Progenitor cell of endocrine pancreas (in vitro differentiated cells): ENCODE results near the gene GPR25. TPM values are rescaled to one million over a fixed set of nuclear protein-coding genes. Genes with fewer than 3 reads are reported as not detected.

Experiments
- DNase-seq: peaks from one replicate; pipeline ENCODE4 v3.0.0; 2021; ENCODE audit warnings: low spot score; ENCODE audit not compliant: unreplicated experiment
- H3K27ac Mint-ChIP-seq: 2 replicates; pipeline ENCODE4 v1.8.0; 2021; ENCODE audit warnings: mild to moderate bottlenecking, moderate library complexity, mixed read lengths
- H3K27me3 Mint-ChIP-seq: 2 replicates; pipeline ENCODE4 v1.8.0; 2021; ENCODE audit warnings: mixed read lengths
- H3K36me3 Mint-ChIP-seq: 2 replicates; pipeline ENCODE4 v1.8.0; 2022; ENCODE audit warnings: mixed read lengths; ENCODE audit not compliant: insufficient read depth
- H3K4me1 Mint-ChIP-seq: 2 replicates; pipeline ENCODE4 v1.8.0; 2021; ENCODE audit warnings: low read depth, mixed read lengths
- H3K4me3 Mint-ChIP-seq: 2 replicates; pipeline ENCODE4 v1.8.0; 2021; ENCODE audit warnings: low read depth, mild to moderate bottlenecking, moderate library complexity, mixed read lengths
- H3K9me3 Mint-ChIP-seq: 2 replicates; pipeline ENCODE4 v1.8.0; 2021; ENCODE audit warnings: low read depth, mixed read lengths
- CTCF ChIP-seq: fragments of 200-600 bp; sonication (generic); IDR thresholded peaks from one replicate; pipeline ENCODE4 v1.5.0; 2021; ENCODE audit warnings: antibody characterized with exemption, mild to moderate bottlenecking; ENCODE audit not compliant: unreplicated experiment
- long read RNA-seq: library from polyadenylated mRNA; unstranded; transcript quantifications from one replicate; pipeline ENCODE4 v2.0.0, GENCODE V29; 2020
- total RNA-seq: library from RNA; stranded (reverse); gene quantifications from 2 replicates; pipeline ENCODE4 v1.2.1, GENCODE V29; 2021

GPR25 gene
- total RNA-seq, result not detected in 2 replicates
- long read RNA-seq, result 0 reads

- H3K27ac Mint-ChIP-seq, result no peak within 1 kb of the TSS
- H3K36me3 Mint-ChIP-seq, result no peaks in the 10 kb centered on the region
- H3K9me3 Mint-ChIP-seq, result no peaks in the 10 kb centered on the region
- H3K4me3 Mint-ChIP-seq, result no peak within 1 kb of the TSS
- no peak for TF ChIP-seq CTCF
- no peak for DNase-seq
- peaks cover 25% of the 10 kb centered on the region for H3K27me3 Mint-ChIP-seq
- H3K4me1 Mint-ChIP-seq, result no peaks in the 10 kb centered on the region
These were observed at the start of gene GPR25 for GRCh38 chr1:200872446-200873115. GPR25 (plus strand) TSS chr1:200872981; CDS start chr1:200873038, 57 bp downstream.

GRCh38 chr1:200831091-200831490 is 41.7 kb upstream of the GPR25 start:
- no peaks in the 10 kb centered on the region for H3K27me3 Mint-ChIP-seq
- no peak for DNase-seq
- TF ChIP-seq CTCF, result no peak
- H3K4me1 Mint-ChIP-seq, result peaks cover 18% of the 10 kb centered on the region
- peaks cover 11% of the 10 kb centered on the region for H3K36me3 Mint-ChIP-seq
- peaks cover 4% of the 10 kb centered on the region for H3K9me3 Mint-ChIP-seq
- no peak overlapping the region for H3K27ac Mint-ChIP-seq
- H3K4me3 Mint-ChIP-seq, result no peak overlapping the region

GRCh38 chr1:200834383-200834782 is 38.4 kb upstream of the GPR25 start:
- no peak for TF ChIP-seq CTCF
- no peak overlapping the region for H3K4me3 Mint-ChIP-seq
- H3K36me3 Mint-ChIP-seq, result peaks cover 22% of the 10 kb centered on the region
- DNase-seq, result no peak
- no peak overlapping the region for H3K27ac Mint-ChIP-seq
- H3K9me3 Mint-ChIP-seq, result peaks cover 10% of the 10 kb centered on the region
- H3K4me1 Mint-ChIP-seq, result peaks cover 12% of the 10 kb centered on the region
- no peaks in the 10 kb centered on the region for H3K27me3 Mint-ChIP-seq

GRCh38 chr1:200836213-200836612 is 36.6 kb upstream of the GPR25 start:
- TF ChIP-seq CTCF, result no peak
- Mint-ChIP-seq H3K36me3 (peaks cover 25% of the 10 kb centered on the region), H3K9me3 (peaks cover 10% of the 10 kb centered on the region), H3K27me3 (no peaks in the 10 kb centered on the region), H3K4me1 (peaks cover 3% of the 10 kb centered on the region), H3K4me3 (no peak overlapping the region), H3K27ac (no peak overlapping the region)
- DNase-seq, result no peak

GRCh38 chr1:200837931-200838571 is 34.7 kb upstream of the GPR25 start:
- Mint-ChIP-seq H3K4me1 (no peaks in the 10 kb centered on the region), H3K9me3 (peaks cover 10% of the 10 kb centered on the region), H3K36me3 (peaks cover 29% of the 10 kb centered on the region), H3K4me3 (no peak overlapping the region), H3K27ac (peak overlapping the region; percentile 50), H3K27me3 (no peaks in the 10 kb centered on the region)
- TF ChIP-seq CTCF, result peak; percentile 52
- DNase-seq, result no peak
